Measurements from ENCODE around the gene ARL14. TPM values are rescaled to one million over a fixed set of nuclear protein-coding genes. Genes with fewer than 3 reads are reported as not detected.

ARL14 gene
- not detected for total RNA-seq

DNA sequence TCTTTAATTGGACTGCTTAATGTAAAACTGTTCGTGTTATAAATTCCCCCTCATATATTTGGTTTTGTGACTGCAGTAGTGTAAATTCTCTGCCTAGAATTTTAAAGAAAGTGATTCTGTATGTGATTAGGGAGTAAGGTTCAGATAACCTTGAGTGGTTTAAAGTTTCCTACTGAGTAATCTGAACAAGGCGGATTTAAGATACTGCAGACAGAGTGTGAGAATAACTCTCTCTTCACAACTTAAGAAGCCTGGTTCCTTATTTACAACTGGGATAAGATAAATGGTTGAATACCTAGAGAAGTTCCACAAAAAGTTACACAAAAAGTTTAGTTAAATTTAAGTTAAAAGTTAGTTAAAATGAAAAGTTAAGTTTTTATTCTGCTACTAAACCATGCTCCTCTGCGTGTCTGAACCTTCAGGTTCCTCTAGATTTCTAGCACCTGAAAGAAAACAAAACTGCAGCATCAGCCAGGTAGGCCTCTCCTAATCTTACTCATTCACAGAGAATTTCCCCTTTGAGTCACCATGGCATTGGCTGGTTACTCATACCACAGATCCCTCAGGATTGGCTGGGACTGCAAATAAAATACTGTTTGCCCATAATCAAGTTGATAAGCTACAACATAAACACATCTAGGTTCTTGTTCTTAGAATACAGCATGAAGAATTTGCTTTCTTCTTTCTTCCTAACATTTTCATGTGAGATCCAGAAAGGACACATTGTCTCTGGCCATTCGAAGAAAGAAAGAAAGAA lies at the start of gene ARL14:
Gene ARL14 (plus strand): TSS at position 614 of the 757 bp plus-strand sequence. CDS start 187 bp downstream, outside the sequence.
- peaks cover 8% of the 10 kb centered on the region for H3K27me3 Mint-ChIP-seq
- POLR2A ChIA-PET, result no interaction called here
- no peak within 1 kb of the TSS for H3K27ac Mint-ChIP-seq
- DNase-seq (no peak), ATAC-seq (ENCODE audit: low read depth) (no peak)
- no peak within 1 kb of the TSS for H3K4me3 Mint-ChIP-seq
- no peaks in the 10 kb centered on the region for H3K9me3 Mint-ChIP-seq
- H3K4me1 Mint-ChIP-seq, result no peaks in the 10 kb centered on the region
- H3K36me3 Mint-ChIP-seq, result no peaks in the 10 kb centered on the region

DNA sequence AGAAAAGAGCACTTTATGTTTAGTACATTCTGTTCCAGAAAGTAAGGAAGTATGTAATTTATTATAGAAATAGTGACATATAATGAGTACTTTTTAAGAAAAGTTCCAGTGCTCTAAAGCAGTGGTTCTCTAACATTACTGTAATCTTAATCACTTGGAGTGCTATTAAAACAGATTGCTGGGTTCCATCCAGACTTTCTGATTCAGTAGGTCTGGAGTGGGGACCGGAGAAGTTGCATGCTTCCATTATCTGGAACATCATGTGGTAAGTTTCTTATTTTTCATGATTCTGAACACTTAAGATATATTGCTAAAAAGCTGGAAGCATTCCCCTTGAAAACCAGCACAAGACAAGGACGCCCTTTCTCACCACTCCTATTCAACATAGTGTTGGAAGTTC lies 47.5 kb upstream of the ARL14 start:
- H3K36me3 Mint-ChIP-seq, result no peaks in the 10 kb centered on the region
- H3K4me3 Mint-ChIP-seq, result no peak overlapping the region
- no peaks in the 10 kb centered on the region for H3K27me3 Mint-ChIP-seq
- ATAC-seq (ENCODE audit: low read depth), result no peak
- POLR2A ChIA-PET, result no interaction called here
- H3K27ac Mint-ChIP-seq, result no peak overlapping the region
- H3K9me3 Mint-ChIP-seq, result no peaks in the 10 kb centered on the region
- H3K4me1 Mint-ChIP-seq, result no peaks in the 10 kb centered on the region
- DNase-seq, result no peak

DNA sequence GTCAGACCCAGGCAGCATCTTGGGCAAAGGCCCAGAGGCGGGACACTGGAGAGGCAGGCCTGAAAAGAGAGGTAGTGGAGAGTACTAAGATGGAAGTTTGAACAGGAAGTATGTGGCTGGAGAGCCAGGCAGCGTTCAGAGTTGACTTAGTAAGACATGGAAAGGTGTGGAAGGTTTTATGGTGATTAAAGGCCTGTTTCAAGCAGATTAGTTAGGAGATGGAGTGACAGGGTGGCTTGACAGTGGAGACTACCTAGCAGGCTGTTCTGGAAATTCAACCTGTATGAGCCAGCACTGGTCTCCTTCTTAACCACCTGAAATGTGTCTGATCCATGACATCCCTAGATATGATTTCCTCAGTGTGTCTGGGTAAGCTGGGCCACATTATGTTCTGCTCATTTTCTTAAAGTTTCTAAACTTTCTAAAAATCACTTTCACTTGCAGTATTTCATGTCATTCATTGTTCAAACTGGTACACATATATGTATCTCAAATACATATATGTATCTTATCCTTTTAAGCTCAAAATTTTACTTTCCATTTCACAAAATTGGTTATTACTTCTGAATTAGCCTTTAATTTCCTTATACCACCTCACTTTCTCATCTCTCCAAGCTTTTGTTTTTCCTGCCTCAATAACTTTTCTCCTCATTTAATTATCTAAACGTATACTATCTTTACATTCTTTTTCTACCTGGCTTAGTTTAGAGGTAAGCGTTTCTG lies 43.4 kb upstream of the ARL14 start:
- Mint-ChIP-seq H3K4me1 (no peaks in the 10 kb centered on the region), H3K27me3 (no peaks in the 10 kb centered on the region), H3K36me3 (no peaks in the 10 kb centered on the region), H3K9me3 (no peaks in the 10 kb centered on the region), H3K27ac (no peak overlapping the region), H3K4me3 (no peak overlapping the region)
- POLR2A ChIA-PET, result no interaction called here
- DNase-seq (no peak), ATAC-seq (ENCODE audit: low read depth) (no peak)

DNA sequence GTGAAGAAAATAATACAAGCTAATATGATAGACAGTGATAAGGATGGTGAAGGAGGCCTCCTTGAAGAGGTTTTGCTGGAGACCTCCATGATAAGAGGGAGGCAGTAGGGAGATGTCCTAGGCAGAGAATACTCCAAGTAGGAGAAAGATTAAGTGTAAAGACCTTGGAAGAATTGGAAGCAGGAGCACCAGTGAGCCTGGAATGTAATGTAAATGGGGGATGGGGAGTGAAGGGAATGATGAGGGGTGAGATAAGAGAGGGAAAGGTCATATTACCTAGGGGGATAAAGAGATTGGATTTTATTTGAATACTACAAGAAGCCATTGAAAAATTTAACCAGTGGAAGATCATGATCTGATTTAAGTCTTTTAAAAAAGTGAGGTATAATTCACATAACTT lies 41.7 kb upstream of the ARL14 start:
- DNase-seq (no peak), ATAC-seq (ENCODE audit: low read depth) (no peak)
- H3K4me1 Mint-ChIP-seq, result no peaks in the 10 kb centered on the region
- H3K27ac Mint-ChIP-seq, result no peak overlapping the region
- H3K4me3 Mint-ChIP-seq, result no peak overlapping the region
- H3K9me3 Mint-ChIP-seq, result no peaks in the 10 kb centered on the region
- H3K36me3 Mint-ChIP-seq, result no peaks in the 10 kb centered on the region
- POLR2A ChIA-PET, result no interaction called here
- no peaks in the 10 kb centered on the region for H3K27me3 Mint-ChIP-seq

DNA sequence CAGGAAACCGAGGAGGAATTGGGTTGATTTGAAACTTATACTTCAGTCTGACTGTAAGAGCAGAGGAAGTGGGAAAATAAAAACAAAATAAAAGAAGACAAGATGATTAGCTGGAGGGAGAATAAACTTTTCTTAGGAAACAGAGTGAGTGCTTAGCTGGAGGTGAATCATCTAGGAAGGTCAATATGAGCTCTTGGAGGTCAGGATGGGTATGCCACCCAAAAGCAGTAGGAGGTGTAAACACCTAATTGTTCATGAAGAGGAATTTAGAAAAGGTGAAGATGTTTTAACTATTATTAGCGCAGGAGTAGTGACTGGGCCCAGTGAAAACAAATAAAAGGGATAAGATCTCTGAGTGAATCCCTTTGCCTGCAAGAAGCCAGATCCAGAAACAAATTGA lies 39.9 kb upstream of the ARL14 start:
- no peaks in the 10 kb centered on the region for H3K9me3 Mint-ChIP-seq
- no peaks in the 10 kb centered on the region for H3K27me3 Mint-ChIP-seq
- DNase-seq (no peak), ATAC-seq (ENCODE audit: low read depth) (no peak)
- H3K4me3 Mint-ChIP-seq, result no peak overlapping the region
- H3K4me1 Mint-ChIP-seq, result no peaks in the 10 kb centered on the region
- POLR2A ChIA-PET, result no interaction called here
- H3K36me3 Mint-ChIP-seq, result no peaks in the 10 kb centered on the region
- H3K27ac Mint-ChIP-seq, result no peak overlapping the region

DNA sequence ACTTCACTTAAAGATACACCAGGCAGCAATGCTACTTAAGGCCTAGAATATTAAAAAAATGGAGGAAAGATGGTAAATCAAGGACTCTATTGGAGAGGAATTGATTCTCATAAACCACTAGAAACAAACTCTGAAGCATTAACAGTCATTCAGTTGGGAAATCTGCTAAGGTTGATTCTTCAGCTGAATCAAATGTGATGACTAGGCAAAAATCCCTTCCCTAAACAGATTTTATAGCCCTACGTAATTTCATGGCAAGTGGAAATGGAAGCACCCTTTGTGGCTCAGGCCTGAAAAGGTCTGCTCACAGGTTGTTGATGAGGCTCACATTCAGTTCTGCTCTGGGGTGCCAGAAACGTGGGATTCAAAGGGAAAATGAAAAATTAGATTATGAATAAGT lies 38.8 kb upstream of the ARL14 start:
- no peak for ATAC-seq (ENCODE audit: low read depth)
- POLR2A ChIA-PET, result no interaction called here
- no peak overlapping the region for H3K27ac Mint-ChIP-seq

DNA sequence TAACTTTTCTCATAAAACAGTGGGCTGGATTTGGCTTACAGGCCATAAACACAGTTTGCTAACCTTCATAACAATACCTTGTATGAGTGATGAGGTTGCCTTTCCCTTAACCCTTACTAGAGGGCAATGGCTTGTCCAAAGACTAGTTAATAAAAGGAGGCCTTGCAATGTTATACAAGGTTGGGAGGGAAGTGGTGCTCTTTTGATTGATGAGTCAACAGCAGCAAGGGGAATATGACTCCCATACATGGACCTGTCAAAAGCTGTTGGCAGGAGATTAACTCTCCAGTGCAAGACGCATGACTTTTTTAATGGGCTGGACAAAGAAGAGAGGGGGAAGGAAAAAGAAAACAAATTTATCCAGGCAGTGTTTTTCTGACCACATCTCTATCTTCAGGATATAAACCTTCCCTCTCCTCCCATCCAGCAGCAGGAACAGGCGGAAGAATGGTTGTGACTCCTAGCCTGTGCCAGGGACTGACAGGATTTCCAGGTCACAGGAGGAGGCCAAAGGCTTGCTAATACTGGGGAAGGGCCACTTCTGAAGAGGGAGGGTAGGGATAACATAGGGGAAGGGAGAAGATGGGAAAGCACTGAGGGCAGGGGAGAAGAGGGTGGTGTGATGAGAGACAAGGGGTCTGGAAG lies 35.2 kb upstream of the ARL14 start:
- ATAC-seq (ENCODE audit: low read depth), result no peak
- no peak overlapping the region for H3K4me3 Mint-ChIP-seq
- no peaks in the 10 kb centered on the region for H3K9me3 Mint-ChIP-seq
- H3K4me1 Mint-ChIP-seq, result peaks cover 2% of the 10 kb centered on the region
- POLR2A ChIA-PET, result no interaction called here
- H3K27ac Mint-ChIP-seq, result no peak overlapping the region
- H3K27me3 Mint-ChIP-seq, result no peaks in the 10 kb centered on the region
- H3K36me3 Mint-ChIP-seq, result no peaks in the 10 kb centered on the region
- no peak for DNase-seq

More for the DNA sequence above, 38.8 kb upstream of the ARL14 start:
- Mint-ChIP-seq H3K36me3 (no peaks in the 10 kb centered on the region), H3K9me3 (no peaks in the 10 kb centered on the region), H3K4me1 (peaks cover 2% of the 10 kb centered on the region), H3K4me3 (no peak overlapping the region), H3K27me3 (no peaks in the 10 kb centered on the region)
- DNase-seq, result no peak

DNA sequence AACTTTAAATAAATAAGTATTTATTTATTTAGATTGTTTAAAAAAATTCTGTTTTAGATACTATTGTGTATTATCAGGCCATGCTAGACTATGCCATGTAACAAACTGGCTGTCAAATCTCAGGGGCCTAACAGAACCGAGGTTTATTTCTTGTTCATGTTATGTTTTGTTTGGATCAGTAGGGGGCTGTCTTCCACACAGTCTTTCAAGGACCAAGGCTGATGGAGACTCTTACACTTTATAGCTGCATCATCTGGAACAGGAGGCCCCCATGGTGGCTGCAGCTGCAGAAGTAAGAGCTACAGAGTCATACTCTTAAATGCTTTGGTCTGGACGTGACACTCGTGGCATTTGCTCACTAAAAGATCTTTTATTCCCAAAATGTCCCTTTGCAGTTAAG lies 33.0 kb upstream of the ARL14 start:
- Mint-ChIP-seq H3K9me3 (no peaks in the 10 kb centered on the region), H3K4me3 (no peak overlapping the region), H3K36me3 (no peaks in the 10 kb centered on the region), H3K27me3 (peaks cover 6% of the 10 kb centered on the region), H3K4me1 (peaks cover 2% of the 10 kb centered on the region), H3K27ac (no peak overlapping the region)
- POLR2A ChIA-PET, result no interaction called here
- ATAC-seq (ENCODE audit: low read depth) (no peak), DNase-seq (no peak)

DNA sequence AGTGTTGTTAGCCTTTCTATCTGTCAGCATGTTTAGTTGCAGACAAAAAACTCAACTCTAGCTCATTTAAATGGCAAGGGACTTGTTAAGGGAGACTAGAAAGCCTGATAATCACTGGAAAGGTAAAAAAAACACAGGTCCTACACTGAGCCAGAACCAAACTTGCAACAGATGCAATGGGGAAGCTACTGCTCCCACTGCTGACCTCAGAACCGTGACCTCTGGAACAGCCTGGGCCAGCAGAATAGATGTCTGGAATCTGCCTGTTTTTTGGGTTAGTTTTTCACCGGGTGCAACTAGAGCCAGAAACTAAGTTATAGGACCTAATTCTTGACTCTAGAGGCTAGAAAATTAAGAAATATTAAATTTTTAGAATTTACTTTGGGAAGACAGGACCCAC lies 32.5 kb upstream of the ARL14 start:
- Mint-ChIP-seq H3K4me1 (peaks cover 2% of the 10 kb centered on the region), H3K9me3 (no peaks in the 10 kb centered on the region), H3K36me3 (no peaks in the 10 kb centered on the region), H3K4me3 (no peak overlapping the region), H3K27me3 (peaks cover 6% of the 10 kb centered on the region), H3K27ac (no peak overlapping the region)
- no peak for DNase-seq
- POLR2A ChIA-PET, result no interaction called here
- no peak for ATAC-seq (ENCODE audit: low read depth)

DNA sequence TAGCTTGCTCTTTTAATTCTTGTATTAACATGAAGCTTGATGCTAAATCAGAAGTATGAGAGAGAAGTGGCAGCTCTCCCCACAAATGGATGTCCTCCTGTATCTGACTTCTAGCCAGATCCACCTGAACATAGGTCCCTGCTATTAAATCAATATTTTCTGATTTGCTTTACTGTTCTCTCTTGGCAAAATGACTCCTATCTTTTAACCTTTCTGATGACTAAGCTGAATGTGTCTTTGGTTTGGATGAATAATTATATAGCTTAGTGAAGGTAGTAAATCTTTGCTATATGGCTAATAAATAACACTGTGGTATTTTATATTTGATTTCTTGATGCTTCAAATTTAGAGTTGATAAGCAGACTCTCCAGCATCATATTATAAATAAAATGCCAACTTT lies 28.3 kb upstream of the ARL14 start:
- H3K4me1 Mint-ChIP-seq, result no peaks in the 10 kb centered on the region
- no peaks in the 10 kb centered on the region for H3K36me3 Mint-ChIP-seq
- POLR2A ChIA-PET, result no interaction called here
- DNase-seq, result no peak
- no peaks in the 10 kb centered on the region for H3K9me3 Mint-ChIP-seq
- H3K27me3 Mint-ChIP-seq, result peaks cover 8% of the 10 kb centered on the region
- H3K4me3 Mint-ChIP-seq, result no peak overlapping the region
- no peak for ATAC-seq (ENCODE audit: low read depth)
- H3K27ac Mint-ChIP-seq, result no peak overlapping the region

DNA sequence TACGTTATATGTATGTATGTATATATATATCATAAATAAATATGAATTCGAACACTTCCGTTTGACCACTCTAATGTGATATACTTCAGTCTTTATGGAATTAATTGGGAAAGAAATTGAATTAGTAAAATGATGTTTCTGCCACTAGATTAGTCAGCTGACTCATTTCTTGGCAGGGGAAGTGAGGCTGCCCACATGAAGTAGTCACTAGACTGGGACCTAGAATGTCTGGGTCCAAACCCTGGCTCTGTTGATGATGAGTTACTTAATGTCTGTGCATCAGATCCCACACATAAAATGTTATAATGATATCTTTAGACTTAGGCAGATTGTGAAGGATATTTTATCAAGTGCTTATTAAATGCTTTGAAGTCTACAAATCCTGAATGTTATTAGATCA lies 27.4 kb upstream of the ARL14 start:
- no peak for ATAC-seq (ENCODE audit: low read depth)
- Mint-ChIP-seq H3K9me3 (no peaks in the 10 kb centered on the region), H3K4me3 (no peak overlapping the region), H3K27ac (no peak overlapping the region), H3K27me3 (peaks cover 8% of the 10 kb centered on the region), H3K36me3 (no peaks in the 10 kb centered on the region), H3K4me1 (no peaks in the 10 kb centered on the region)
- no peak for DNase-seq
- POLR2A ChIA-PET, result no interaction called here

DNA sequence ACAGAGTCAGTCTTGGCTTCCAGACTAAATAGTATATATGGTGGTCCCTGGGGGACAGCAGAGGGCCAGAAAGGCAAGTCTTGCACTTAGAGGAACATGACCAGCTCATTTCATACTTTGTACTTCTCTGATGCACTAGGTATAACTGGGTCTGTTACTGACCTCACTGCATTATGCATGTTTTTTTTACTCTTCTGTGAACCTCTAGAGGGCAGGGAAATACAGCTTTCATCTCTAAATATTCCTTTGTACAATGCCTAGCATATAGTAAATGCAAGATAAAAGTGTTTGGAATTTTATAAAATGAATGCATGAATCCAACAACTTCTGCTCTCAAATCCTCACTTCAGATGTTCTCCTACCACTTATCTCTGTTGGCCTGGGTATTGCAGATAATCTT lies 23.4 kb upstream of the ARL14 start:
- Mint-ChIP-seq H3K36me3 (no peaks in the 10 kb centered on the region), H3K9me3 (no peaks in the 10 kb centered on the region), H3K27ac (no peak overlapping the region), H3K4me1 (no peaks in the 10 kb centered on the region), H3K27me3 (peaks cover 9% of the 10 kb centered on the region), H3K4me3 (no peak overlapping the region)
- POLR2A ChIA-PET, result no interaction called here
- ATAC-seq (ENCODE audit: low read depth) (no peak), DNase-seq (no peak)

DNA sequence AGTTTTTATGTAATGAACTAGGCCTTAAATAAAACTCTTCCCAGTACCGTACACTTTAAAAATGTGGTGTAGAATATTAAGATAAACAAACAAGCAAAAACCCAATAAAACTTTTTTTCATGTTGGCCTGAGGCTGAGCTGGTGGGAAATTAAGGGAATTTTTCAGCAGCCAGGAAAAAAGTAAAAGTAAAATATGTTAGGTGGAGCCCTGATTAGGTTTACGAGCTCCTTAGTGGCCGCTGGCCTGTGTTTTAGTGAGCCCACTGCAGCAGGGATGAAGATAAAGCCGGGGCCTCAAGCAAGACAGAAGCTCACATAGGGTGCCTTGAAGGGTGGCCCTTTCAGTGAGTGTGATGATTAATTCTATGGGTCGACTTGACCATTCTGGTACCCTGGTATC lies 16.1 kb upstream of the ARL14 start:
- Mint-ChIP-seq H3K9me3 (no peaks in the 10 kb centered on the region), H3K27ac (no peak overlapping the region), H3K27me3 (peaks cover 12% of the 10 kb centered on the region), H3K4me1 (no peaks in the 10 kb centered on the region), H3K36me3 (no peaks in the 10 kb centered on the region), H3K4me3 (no peak overlapping the region)
- no peak for ATAC-seq (ENCODE audit: low read depth)
- no peak for DNase-seq
- POLR2A ChIA-PET, result no interaction called here

DNA sequence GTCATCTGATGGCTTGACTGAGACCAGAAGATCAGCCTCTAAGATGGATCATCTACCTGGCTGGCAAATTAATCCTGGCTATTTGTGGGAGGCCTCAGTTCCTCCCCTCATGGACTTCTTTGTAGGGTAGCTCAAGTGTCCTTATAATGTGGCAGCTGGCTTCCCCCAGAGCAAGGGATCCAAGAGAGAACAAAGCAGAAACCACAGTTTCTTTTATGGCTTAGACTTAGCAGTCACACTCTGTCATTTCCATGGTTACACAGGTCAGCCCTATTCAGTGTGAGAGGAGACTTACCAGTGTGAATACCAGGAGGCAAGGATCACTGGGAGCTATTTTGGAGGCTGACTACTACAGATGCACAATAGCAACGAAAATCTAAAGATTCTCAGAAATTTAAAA lies 15.3 kb upstream of the ARL14 start:
- H3K36me3 Mint-ChIP-seq, result no peaks in the 10 kb centered on the region
- ATAC-seq (ENCODE audit: low read depth) (no peak), DNase-seq (no peak)
- H3K4me3 Mint-ChIP-seq, result no peak overlapping the region
- H3K27me3 Mint-ChIP-seq, result peaks cover 12% of the 10 kb centered on the region
- H3K27ac Mint-ChIP-seq, result no peak overlapping the region
- H3K4me1 Mint-ChIP-seq, result no peaks in the 10 kb centered on the region
- POLR2A ChIA-PET, result no interaction called here
- H3K9me3 Mint-ChIP-seq, result no peaks in the 10 kb centered on the region
